AML-193 (cell line): ENCODE results near the gene MCM9.

Experiments
- DNase-seq, 2 experiments: peaks; one replicate each; lab custom pipeline; 2025; lab: John Stamatoyannopoulos, UW

The MCM9 gene

GRCh38 chr6:118864341-118865099 is 70.4 kb downstream of the MCM9 start:
- DNase-seq: peak in 1 of 2 experiments; percentile 28

GRCh38 chr6:118862443-118862842 is 72.5 kb downstream of the MCM9 start:
- DNase-seq: no peak

GRCh38 chr6:118860880-118861279 is 74.1 kb downstream of the MCM9 start:
- no peak for DNase-seq

- DNase-seq: no peak
These were observed 74.6 kb downstream of the MCM9 start for GRCh38 chr6:118860363-118860762.

- DNase-seq: peak; percentile 55 to 58
These were observed 75.4 kb downstream of the MCM9 start for GRCh38 chr6:118859517-118860064.

GRCh38 chr6:118856301-118856700 is 78.7 kb downstream of the MCM9 start:
- DNase-seq: no peak

GRCh38 chr6:118853408-118853807 is 81.6 kb downstream of the MCM9 start:
- no peak for DNase-seq

- no peak for DNase-seq
These were observed 90.0 kb downstream of the MCM9 start for GRCh38 chr6:118844915-118845314.

- DNase-seq: no peak
These were observed 91.1 kb downstream of the MCM9 start for GRCh38 chr6:118843685-118844390.

- DNase-seq: no peak
These were observed 104.3 kb downstream of the MCM9 start for GRCh38 chr6:118830691-118831090.

- DNase-seq: no peak
These were observed 105.0 kb downstream of the MCM9 start for GRCh38 chr6:118829817-118830478.

- DNase-seq: no peak
These were observed 108.9 kb downstream of the MCM9 start for GRCh38 chr6:118826096-118826495.

- no peak for DNase-seq
These were observed 109.3 kb downstream of the MCM9 start for GRCh38 chr6:118825661-118826060.

GRCh38 chr6:118815495-118815894 is 119.5 kb downstream of the MCM9 start:
- DNase-seq: peak; percentile 81 to 82

- peak in 1 of 2 experiments; percentile 22 for DNase-seq
These were observed 121.2 kb downstream of the MCM9 start for GRCh38 chr6:118813775-118814174.

- DNase-seq: no peak
These were observed 122.0 kb downstream of the MCM9 start for GRCh38 chr6:118812970-118813369.

- peak; percentile 84 to 88 for DNase-seq
These were observed 124.4 kb downstream of the MCM9 start for GRCh38 chr6:118810420-118811027.

- DNase-seq: peak; percentile 95 to 99
These were observed 125.9 kb downstream of the MCM9 start for GRCh38 chr6:118808793-118809638.

GRCh38 chr6:118804091-118804490 is 130.9 kb downstream of the MCM9 start:
- no peak for DNase-seq

- no peak for DNase-seq
These were observed 133.7 kb downstream of the MCM9 start for GRCh38 chr6:118801257-118801656.

- DNase-seq: peak; percentile 93 to 96
These were observed 134.4 kb downstream of the MCM9 start for GRCh38 chr6:118800394-118801071.
